ENCODE data around the gene ATG9B. TPM values are rescaled to one million over a fixed set of nuclear protein-coding genes. Genes with fewer than 3 reads are reported as not detected.

Gene ATG9B
- total RNA-seq, 1 experiment from 2014 or later = not detected

GRCh38 chr7:151062399-151063211, 38.3 kb upstream of the ATG9B start:
- Histone ChIP-seq H3K27ac (no peak overlapping the region), H3K27me3 (replicated peaks) (no peaks in the 10 kb centered on the region), H3K4me3 (no peak overlapping the region), H3K9me3 (replicated peaks) (no peaks in the 10 kb centered on the region), H3K36me3 (peaks cover 50% of the 10 kb centered on the region), H3K4me1 (replicated peaks) (peaks cover 33% of the 10 kb centered on the region)
- DNase-seq (ENCODE audit: low read depth in 1 of 2, low spot score in 2 of 2) = no peak

- Histone ChIP-seq H3K9me3 (replicated peaks) (no peaks in the 10 kb centered on the region), H3K4me1 (replicated peaks) (peaks cover 38% of the 10 kb centered on the region), H3K27ac (no peak overlapping the region), H3K27me3 (replicated peaks) (no peaks in the 10 kb centered on the region), H3K36me3 (peaks cover 44% of the 10 kb centered on the region), H3K4me3 (no peak overlapping the region)
- no peak for DNase-seq (ENCODE audit: low read depth in 1 of 2, low spot score in 2 of 2)
These were observed 37.8 kb upstream of the ATG9B start for GRCh38 chr7:151062111-151062398.

- H3K4me1 ChIP-seq (replicated peaks) = peaks cover 42% of the 10 kb centered on the region
- no peak for DNase-seq (ENCODE audit: low read depth in 1 of 2, low spot score in 2 of 2)
- peaks cover 38% of the 10 kb centered on the region for H3K36me3 ChIP-seq
- no peaks in the 10 kb centered on the region for H3K9me3 ChIP-seq (replicated peaks)
- H3K27ac ChIP-seq = no peak overlapping the region
- no peak overlapping the region for H3K4me3 ChIP-seq
- H3K27me3 ChIP-seq (replicated peaks) = no peaks in the 10 kb centered on the region
These were observed 37.2 kb upstream of the ATG9B start for GRCh38 chr7:151061213-151062110.

GRCh38 chr7:151060416-151061212, 36.3 kb upstream of the ATG9B start:
- peak in 1 of 2 experiments; percentile 44 for DNase-seq (ENCODE audit: low read depth in 1 of 2, low spot score in 2 of 2)
- H3K36me3 ChIP-seq = peaks cover 30% of the 10 kb centered on the region
- no peaks in the 10 kb centered on the region for H3K27me3 ChIP-seq (replicated peaks)
- peaks cover 36% of the 10 kb centered on the region for H3K4me1 ChIP-seq (replicated peaks)
- H3K4me3 ChIP-seq = peak overlapping the region; percentile 74
- H3K27ac ChIP-seq = no peak overlapping the region
- H3K9me3 ChIP-seq (replicated peaks) = no peaks in the 10 kb centered on the region

GRCh38 chr7:151060113-151060415, 35.8 kb upstream of the ATG9B start:
- H3K4me1 ChIP-seq (replicated peaks) = peaks cover 33% of the 10 kb centered on the region
- no peaks in the 10 kb centered on the region for H3K9me3 ChIP-seq (replicated peaks)
- peaks cover 25% of the 10 kb centered on the region for H3K36me3 ChIP-seq
- peak overlapping the region; percentile 74 for H3K4me3 ChIP-seq
- DNase-seq (ENCODE audit: low read depth in 1 of 2, low spot score in 2 of 2) = no peak
- H3K27ac ChIP-seq = peak overlapping the region; percentile 78; the same call in 1 of the 2 replicates
- no peaks in the 10 kb centered on the region for H3K27me3 ChIP-seq (replicated peaks)

- H3K4me1 ChIP-seq (replicated peaks) = peaks cover 33% of the 10 kb centered on the region
- H3K9me3 ChIP-seq (replicated peaks) = no peaks in the 10 kb centered on the region
- H3K4me3 ChIP-seq = peak within 1 kb of the TSS; percentile 74
- H3K27ac ChIP-seq = peak within 1 kb of the TSS; percentile 78
- H3K36me3 ChIP-seq = peaks cover 21% of the 10 kb centered on the region
- DNase-seq (ENCODE audit: low read depth in 1 of 2, low spot score in 2 of 2) = peak; percentile 65 to 78
- no peaks in the 10 kb centered on the region for H3K27me3 ChIP-seq (replicated peaks)
These were observed 35.2 kb upstream of the ATG9B start, which contains the start of gene SLC4A2 for GRCh38 chr7:151059367-151060112. TSS of gene SLC4A2 (plus strand) at chr7:151059589. CDS start at chr7:151061988, 2,399 bp downstream.

GRCh38 chr7:151058781-151059366, 34.6 kb upstream of the ATG9B start:
- no peaks in the 10 kb centered on the region for H3K9me3 ChIP-seq (replicated peaks)
- peak overlapping the region; percentile 78 for H3K27ac ChIP-seq
- peaks cover 17% of the 10 kb centered on the region for H3K36me3 ChIP-seq
- DNase-seq (ENCODE audit: low read depth in 1 of 2, low spot score in 2 of 2) = peak in 1 of 2 experiments; percentile 43
- H3K27me3 ChIP-seq (replicated peaks) = no peaks in the 10 kb centered on the region
- H3K4me1 ChIP-seq (replicated peaks) = peaks cover 33% of the 10 kb centered on the region
- peak overlapping the region; percentile 74 for H3K4me3 ChIP-seq

GRCh38 chr7:151057989-151058780, 33.9 kb upstream of the ATG9B start:
- peak; percentile 98 to 99 for DNase-seq (ENCODE audit: low read depth in 1 of 2, low spot score in 2 of 2)
- Histone ChIP-seq H3K9me3 (replicated peaks) (no peaks in the 10 kb centered on the region), H3K4me1 (replicated peaks) (peaks cover 33% of the 10 kb centered on the region), H3K27ac (peak overlapping the region; percentile 78), H3K36me3 (peaks cover 11% of the 10 kb centered on the region), H3K27me3 (replicated peaks) (no peaks in the 10 kb centered on the region), H3K4me3 (peak overlapping the region; percentile 47)

- Histone ChIP-seq H3K4me1 (replicated peaks) (peaks cover 33% of the 10 kb centered on the region), H3K9me3 (replicated peaks) (no peaks in the 10 kb centered on the region), H3K4me3 (peak within 1 kb of the TSS; percentile 47), H3K27me3 (replicated peaks) (no peaks in the 10 kb centered on the region), H3K36me3 (peaks cover 9% of the 10 kb centered on the region), H3K27ac (peak within 1 kb of the TSS; percentile 78)
- DNase-seq (ENCODE audit: low read depth in 1 of 2, low spot score in 2 of 2) = no peak
These were observed 33.3 kb upstream of the ATG9B start, which contains the start of gene CDK5 for GRCh38 chr7:151057506-151057988. TSS of gene CDK5 (minus strand) at chr7:151057897. CDS start at chr7:151057848, 49 bp downstream.

- H3K36me3 ChIP-seq = peaks cover 2% of the 10 kb centered on the region
- DNase-seq (ENCODE audit: low read depth in 1 of 2, low spot score in 2 of 2) = no peak
- no peaks in the 10 kb centered on the region for H3K27me3 ChIP-seq (replicated peaks)
- peak overlapping the region; percentile 47 for H3K4me3 ChIP-seq
- H3K9me3 ChIP-seq (replicated peaks) = no peaks in the 10 kb centered on the region
- H3K4me1 ChIP-seq (replicated peaks) = peaks cover 33% of the 10 kb centered on the region
- H3K27ac ChIP-seq = no peak overlapping the region
These were observed 32.6 kb upstream of the ATG9B start for GRCh38 chr7:151056666-151057505.

- no peaks in the 10 kb centered on the region for H3K9me3 ChIP-seq (replicated peaks)
- no peaks in the 10 kb centered on the region for H3K27me3 ChIP-seq (replicated peaks)
- no peaks in the 10 kb centered on the region; the same call in 1 of the 2 replicates for H3K36me3 ChIP-seq
- no peak for DNase-seq (ENCODE audit: low read depth in 1 of 2, low spot score in 2 of 2)
- H3K4me3 ChIP-seq = no peak overlapping the region
- H3K27ac ChIP-seq = no peak overlapping the region
- peaks cover 32% of the 10 kb centered on the region for H3K4me1 ChIP-seq (replicated peaks)
These were observed 32.0 kb upstream of the ATG9B start for GRCh38 chr7:151056283-151056665.

Measured in SJSA1 (cell line).